ENCODE measurements around the gene SLC25A36.
"Not testable (repeated sequence)": the region's sequence is repeated elsewhere in the genome, so short reads cannot be mapped to it uniquely, and the experiment has no call there.

The SLC25A36 gene

DNA sequence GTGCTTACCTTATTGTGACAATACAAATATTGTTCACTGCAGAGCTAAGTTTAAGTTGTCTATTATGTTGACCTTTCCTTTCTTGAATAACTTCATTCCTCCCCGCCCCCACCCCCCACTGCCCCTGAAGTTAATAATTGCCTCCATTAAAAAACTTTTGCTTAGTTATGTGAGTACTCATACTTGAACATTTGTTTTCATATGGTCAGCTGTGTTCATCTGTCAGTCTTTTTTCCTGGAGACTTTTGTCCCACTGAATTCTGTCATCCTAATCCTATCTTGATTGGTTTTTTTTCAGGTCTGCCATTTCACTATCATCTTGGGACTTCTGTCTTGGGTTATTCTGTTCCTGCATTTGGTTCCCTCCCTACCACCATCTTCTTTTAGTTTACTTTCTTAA, 8.5 kb downstream of the SLC25A36 start:
- Histone ChIP-seq H3K4me1 (ENCODE audit: control insufficient read depth, insufficient read depth, low read length, poor library complexity, severe bottlenecking) (no peaks in the 10 kb centered on the region), H3K27me3 (replicated peaks; ENCODE audit: control insufficient read depth, insufficient read depth, low read length, poor library complexity, severe bottlenecking) (no peaks in the 10 kb centered on the region)

DNA sequence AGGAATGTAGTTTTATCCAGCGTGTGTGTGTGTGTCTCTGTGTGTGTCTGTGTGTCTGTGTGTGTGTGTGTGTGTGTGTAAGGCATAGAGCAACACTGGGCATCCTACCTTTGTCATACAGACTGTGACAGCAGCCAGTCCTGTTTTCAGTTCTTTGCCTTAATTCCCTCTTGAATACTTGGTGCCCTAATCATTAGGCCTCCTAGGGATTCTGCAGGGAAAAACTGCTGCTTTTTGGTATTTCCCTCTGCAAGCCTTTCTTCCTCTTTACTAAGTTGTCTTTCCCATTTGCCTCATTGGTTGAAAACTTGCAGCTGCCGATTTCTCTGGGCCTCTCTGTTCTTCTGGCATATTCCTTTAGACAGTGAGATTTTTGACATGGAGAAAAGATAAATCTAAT, 9.2 kb downstream of the SLC25A36 start:
- Histone ChIP-seq H3K4me1 (ENCODE audit: control insufficient read depth, insufficient read depth, low read length, poor library complexity, severe bottlenecking) (no peaks in the 10 kb centered on the region), H3K27me3 (replicated peaks; ENCODE audit: control insufficient read depth, insufficient read depth, low read length, poor library complexity, severe bottlenecking) (no peaks in the 10 kb centered on the region), H3K36me3 (ENCODE audit: control insufficient read depth, insufficient read depth, low read length) (no peaks in the 10 kb centered on the region), H3K9me3 (ENCODE audit: control insufficient read depth, low read length) (no peaks in the 10 kb centered on the region), H3K27ac (ENCODE audit: insufficient read depth, low read length, poor library complexity, severe bottlenecking) (no peak overlapping the region), H3K4me3 (ENCODE audit: insufficient read depth, low read depth, low read length, poor library complexity, severe bottlenecking) (no peak overlapping the region)
- DNase-seq, result no peak

More for the DNA sequence above, 8.5 kb downstream of the SLC25A36 start:
- H3K27ac ChIP-seq (ENCODE audit: insufficient read depth, low read length, poor library complexity, severe bottlenecking), result no peak overlapping the region
- no peaks in the 10 kb centered on the region for H3K9me3 ChIP-seq (ENCODE audit: control insufficient read depth, low read length)
- no peaks in the 10 kb centered on the region for H3K36me3 ChIP-seq (ENCODE audit: control insufficient read depth, insufficient read depth, low read length)
- no peak overlapping the region for H3K4me3 ChIP-seq (ENCODE audit: insufficient read depth, low read depth, low read length, poor library complexity, severe bottlenecking)
- no peak for DNase-seq

DNA sequence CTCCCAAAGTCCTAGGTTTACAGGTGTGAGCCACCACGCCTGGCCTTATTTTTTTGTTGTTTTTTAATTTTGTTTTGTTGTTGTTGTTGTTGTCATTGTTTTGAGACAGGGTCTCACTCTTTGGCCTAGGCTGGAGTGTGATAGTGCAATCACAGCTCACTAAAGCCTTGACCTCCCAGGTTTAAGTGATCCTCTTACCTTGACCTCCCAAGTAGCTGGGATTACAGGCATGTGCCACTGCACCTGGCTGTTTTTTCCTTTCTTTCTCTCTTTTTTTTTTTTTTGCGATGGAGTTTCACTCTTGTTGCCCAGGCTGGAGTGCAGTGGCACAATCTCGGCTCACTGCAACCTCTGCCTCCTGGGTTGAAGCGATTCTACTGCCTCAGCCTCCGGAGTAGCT, 10.1 kb downstream of the SLC25A36 start:
- DNase-seq; H3K9me3 ChIP-seq (ENCODE audit: control insufficient read depth, low read length); H3K27me3 ChIP-seq (replicated peaks; ENCODE audit: control insufficient read depth, insufficient read depth, low read length, poor library complexity, severe bottlenecking); H3K36me3 ChIP-seq (ENCODE audit: control insufficient read depth, insufficient read depth, low read length); H3K27ac ChIP-seq (ENCODE audit: insufficient read depth, low read length, poor library complexity, severe bottlenecking); H3K4me1 ChIP-seq (ENCODE audit: control insufficient read depth, insufficient read depth, low read length, poor library complexity, severe bottlenecking); H3K4me3 ChIP-seq (ENCODE audit: insufficient read depth, low read depth, low read length, poor library complexity, severe bottlenecking): not testable (repeated sequence)

- no peaks in the 10 kb centered on the region for H3K27me3 ChIP-seq (replicated peaks; ENCODE audit: control insufficient read depth, insufficient read depth, low read length, poor library complexity, severe bottlenecking)
- peaks cover 10% of the 10 kb centered on the region for H3K36me3 ChIP-seq (ENCODE audit: control insufficient read depth, insufficient read depth, low read length)
- DNase-seq, result no peak
Measured at GRCh38 chr3:140953028-140953960, 11.7 kb downstream of the SLC25A36 start.

DNA sequence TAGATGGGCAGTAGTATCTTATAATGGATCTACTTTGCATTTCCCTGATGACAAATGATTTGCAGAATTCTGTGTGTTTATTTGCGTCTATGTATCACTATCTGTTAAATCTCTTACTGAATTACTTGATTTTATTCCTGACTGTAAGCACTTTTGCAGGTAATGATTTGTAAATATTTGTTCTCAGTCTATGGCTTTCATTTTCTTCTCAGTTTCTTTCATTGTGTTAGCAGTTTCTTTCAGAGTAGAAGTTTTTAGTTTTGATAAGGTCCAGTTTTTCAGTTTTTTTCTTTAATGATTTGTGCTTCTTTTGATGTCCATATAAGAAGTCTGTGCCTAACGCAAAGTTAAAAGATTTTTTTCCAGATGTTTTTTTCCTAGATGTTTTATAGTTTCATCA, 12.9 kb downstream of the SLC25A36 start:
- H3K36me3 ChIP-seq (ENCODE audit: control insufficient read depth, insufficient read depth, low read length), result peaks cover 13% of the 10 kb centered on the region
- no peaks in the 10 kb centered on the region for H3K9me3 ChIP-seq (ENCODE audit: control insufficient read depth, low read length)
- H3K27me3 ChIP-seq (replicated peaks; ENCODE audit: control insufficient read depth, insufficient read depth, low read length, poor library complexity, severe bottlenecking), result no peaks in the 10 kb centered on the region
- no peak overlapping the region for H3K27ac ChIP-seq (ENCODE audit: insufficient read depth, low read length, poor library complexity, severe bottlenecking)
- H3K4me3 ChIP-seq (ENCODE audit: insufficient read depth, low read depth, low read length, poor library complexity, severe bottlenecking), result no peak overlapping the region
- no peak for DNase-seq
- H3K4me1 ChIP-seq (ENCODE audit: control insufficient read depth, insufficient read depth, low read length, poor library complexity, severe bottlenecking), result no peaks in the 10 kb centered on the region

More at GRCh38 chr3:140953028-140953960, 11.7 kb downstream of the SLC25A36 start:
- Histone ChIP-seq H3K27ac (ENCODE audit: insufficient read depth, low read length, poor library complexity, severe bottlenecking) (no peak overlapping the region), H3K4me3 (ENCODE audit: insufficient read depth, low read depth, low read length, poor library complexity, severe bottlenecking) (no peak overlapping the region), H3K4me1 (ENCODE audit: control insufficient read depth, insufficient read depth, low read length, poor library complexity, severe bottlenecking) (no peaks in the 10 kb centered on the region), H3K9me3 (ENCODE audit: control insufficient read depth, low read length) (no peaks in the 10 kb centered on the region)

GRCh38 chr3:140955645-140956044, 14.0 kb downstream of the SLC25A36 start:
- H3K4me1 ChIP-seq (ENCODE audit: control insufficient read depth, insufficient read depth, low read length, poor library complexity, severe bottlenecking), result no peaks in the 10 kb centered on the region
- no peak for DNase-seq

DNA sequence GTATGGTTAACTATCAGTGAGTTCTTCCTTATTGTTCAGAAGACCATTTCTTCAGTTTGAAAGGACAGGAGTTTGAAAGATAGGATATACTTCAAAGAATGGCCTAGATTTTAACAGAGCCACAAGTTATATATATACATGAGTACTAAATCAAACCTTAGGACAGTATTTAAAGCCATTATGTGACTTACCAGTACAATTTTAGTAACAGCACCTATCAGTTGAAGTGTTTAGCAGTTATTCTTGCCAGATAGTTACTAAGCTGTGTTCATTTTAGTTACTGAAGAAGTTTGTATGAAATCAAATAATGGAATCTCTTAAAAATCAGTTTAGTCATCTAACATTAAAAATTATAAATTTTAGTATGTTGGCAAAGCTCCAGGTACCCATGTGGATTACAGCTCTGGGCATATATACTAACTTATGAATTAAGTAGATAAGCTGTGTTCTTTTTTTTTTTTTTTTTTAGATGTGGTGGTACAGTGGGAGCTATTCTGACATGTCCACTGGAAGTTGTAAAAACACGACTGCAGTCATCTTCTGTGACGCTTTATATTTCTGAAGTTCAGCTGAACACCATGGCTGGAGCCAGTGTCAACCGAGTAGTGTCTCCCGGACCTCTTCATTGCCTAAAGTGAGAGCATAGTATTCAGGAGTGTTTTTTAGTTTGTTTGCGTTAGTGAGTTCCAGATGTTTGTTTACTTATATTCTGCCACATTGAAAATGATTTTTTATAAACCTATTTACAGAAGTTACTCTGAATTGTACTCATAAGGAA, 14.6 kb downstream of the SLC25A36 start:
- no peak overlapping the region for H3K4me3 ChIP-seq (ENCODE audit: insufficient read depth, low read depth, low read length, poor library complexity, severe bottlenecking)
- H3K36me3 ChIP-seq (ENCODE audit: control insufficient read depth, insufficient read depth, low read length), result peaks cover 14% of the 10 kb centered on the region
- H3K4me1 ChIP-seq (ENCODE audit: control insufficient read depth, insufficient read depth, low read length, poor library complexity, severe bottlenecking), result no peaks in the 10 kb centered on the region
- H3K9me3 ChIP-seq (ENCODE audit: control insufficient read depth, low read length), result no peaks in the 10 kb centered on the region
- H3K27me3 ChIP-seq (replicated peaks; ENCODE audit: control insufficient read depth, insufficient read depth, low read length, poor library complexity, severe bottlenecking), result no peaks in the 10 kb centered on the region
- no peak for DNase-seq
- no peak overlapping the region for H3K27ac ChIP-seq (ENCODE audit: insufficient read depth, low read length, poor library complexity, severe bottlenecking)

More at GRCh38 chr3:140955645-140956044, 14.0 kb downstream of the SLC25A36 start:
- Histone ChIP-seq H3K4me3 (ENCODE audit: insufficient read depth, low read depth, low read length, poor library complexity, severe bottlenecking) (no peak overlapping the region), H3K9me3 (ENCODE audit: control insufficient read depth, low read length) (no peaks in the 10 kb centered on the region), H3K27ac (ENCODE audit: insufficient read depth, low read length, poor library complexity, severe bottlenecking) (no peak overlapping the region), H3K27me3 (replicated peaks; ENCODE audit: control insufficient read depth, insufficient read depth, low read length, poor library complexity, severe bottlenecking) (no peaks in the 10 kb centered on the region), H3K36me3 (ENCODE audit: control insufficient read depth, insufficient read depth, low read length) (peaks cover 14% of the 10 kb centered on the region)

GRCh38 chr3:140972833-140973232, 31.2 kb downstream of the SLC25A36 start:
- H3K27ac ChIP-seq (ENCODE audit: insufficient read depth, low read length, poor library complexity, severe bottlenecking), result no peak overlapping the region
- peaks cover 12% of the 10 kb centered on the region for H3K36me3 ChIP-seq (ENCODE audit: control insufficient read depth, insufficient read depth, low read length)
- H3K27me3 ChIP-seq (replicated peaks; ENCODE audit: control insufficient read depth, insufficient read depth, low read length, poor library complexity, severe bottlenecking), result no peaks in the 10 kb centered on the region
- no peak for DNase-seq
- no peaks in the 10 kb centered on the region for H3K9me3 ChIP-seq (ENCODE audit: control insufficient read depth, low read length)
- no peak overlapping the region for H3K4me3 ChIP-seq (ENCODE audit: insufficient read depth, low read depth, low read length, poor library complexity, severe bottlenecking)
- no peaks in the 10 kb centered on the region for H3K4me1 ChIP-seq (ENCODE audit: control insufficient read depth, insufficient read depth, low read length, poor library complexity, severe bottlenecking)

- Histone ChIP-seq H3K27ac (ENCODE audit: insufficient read depth, low read length, poor library complexity, severe bottlenecking) (no peak overlapping the region), H3K27me3 (replicated peaks; ENCODE audit: control insufficient read depth, insufficient read depth, low read length, poor library complexity, severe bottlenecking) (no peaks in the 10 kb centered on the region), H3K36me3 (ENCODE audit: control insufficient read depth, insufficient read depth, low read length) (peaks cover 12% of the 10 kb centered on the region), H3K9me3 (ENCODE audit: control insufficient read depth, low read length) (no peaks in the 10 kb centered on the region), H3K4me1 (ENCODE audit: control insufficient read depth, insufficient read depth, low read length, poor library complexity, severe bottlenecking) (no peaks in the 10 kb centered on the region), H3K4me3 (ENCODE audit: insufficient read depth, low read depth, low read length, poor library complexity, severe bottlenecking) (no peak overlapping the region)
- DNase-seq, result no peak
Measured at GRCh38 chr3:140974900-140975299, 33.3 kb downstream of the SLC25A36 start.

DNA sequence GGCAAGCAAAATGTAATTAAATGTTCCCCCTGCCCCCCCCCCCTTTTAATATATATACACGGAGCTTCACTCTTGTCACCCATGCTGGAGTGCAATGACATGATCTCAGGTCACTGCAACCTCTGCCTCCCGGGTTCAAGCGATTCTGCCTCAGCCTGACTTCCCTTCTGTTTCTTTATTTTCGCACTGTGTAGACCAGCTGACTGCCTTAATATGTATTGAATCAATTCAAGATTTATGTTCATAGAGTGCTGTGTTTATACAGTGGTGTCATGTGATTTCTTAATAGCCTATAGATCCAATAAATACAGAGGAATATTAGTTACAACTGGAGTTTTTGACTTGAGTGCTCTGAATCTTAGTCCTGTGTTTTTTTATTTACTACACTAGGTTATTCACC, 39.0 kb downstream of the SLC25A36 start:
- Histone ChIP-seq H3K4me1 (ENCODE audit: control insufficient read depth, insufficient read depth, low read length, poor library complexity, severe bottlenecking) (no peaks in the 10 kb centered on the region), H3K9me3 (ENCODE audit: control insufficient read depth, low read length) (no peaks in the 10 kb centered on the region), H3K27me3 (replicated peaks; ENCODE audit: control insufficient read depth, insufficient read depth, low read length, poor library complexity, severe bottlenecking) (no peaks in the 10 kb centered on the region), H3K4me3 (ENCODE audit: insufficient read depth, low read depth, low read length, poor library complexity, severe bottlenecking) (no peak overlapping the region), H3K36me3 (ENCODE audit: control insufficient read depth, insufficient read depth, low read length) (peaks cover 12% of the 10 kb centered on the region), H3K27ac (ENCODE audit: insufficient read depth, low read length, poor library complexity, severe bottlenecking) (no peak overlapping the region)
- DNase-seq, result no peak

All from effector memory CD4-positive, alpha-beta T cell (primary cell).